Activated naive CD8-positive, alpha-beta T cell treated with anti-CD3 and anti-CD28 coated beads, Interleukin-2, amount 50 U/mL, for 24 hours (primary cell): Measurements from ENCODE around the gene CPEB3.
A peak's percentile ranks its signal among the peaks of the same experiment; 100 is the strongest.
"Not testable (repeated sequence)": the region's sequence is repeated elsewhere in the genome, so short reads cannot be mapped to it uniquely, and the experiment has no call there.

Experiments
- ATAC-seq: fragments of 150-1000 bp; cut with Tn5 transposase; one replicate; pipeline ENCODE4 v1.10.0; 2021
- DNase-seq: peaks from one replicate; pipeline ENCODE4 v3.0.0; 2021
- H3K27ac Mint-ChIP-seq: one replicate; pipeline ENCODE4 v1.8.0; 2021; ENCODE audit warnings: mild to moderate bottlenecking, mixed read lengths
- H3K27me3 Mint-ChIP-seq: one replicate; pipeline ENCODE4 v1.8.0; 2021; ENCODE audit warnings: mixed read lengths
- H3K36me3 Mint-ChIP-seq: one replicate; pipeline ENCODE4 v1.8.0; 2021; ENCODE audit warnings: low read depth, mixed read lengths
- H3K4me1 Mint-ChIP-seq: one replicate; pipeline ENCODE4 v1.8.0; 2021; ENCODE audit warnings: mixed read lengths
- H3K4me3 Mint-ChIP-seq: one replicate; pipeline ENCODE4 v1.8.0; 2021; ENCODE audit warnings: mild to moderate bottlenecking, moderate library complexity, mixed read lengths
- H3K9me3 Mint-ChIP-seq: one replicate; pipeline ENCODE4 v1.8.0; 2021; ENCODE audit warnings: mixed read lengths

Gene CPEB3

GRCh38 chr10:92054807-92055206, 236.1 kb downstream of the CPEB3 start:
- Mint-ChIP-seq H3K27me3 (no peaks in the 10 kb centered on the region), H3K27ac (no peak overlapping the region), H3K36me3 (peaks cover 2% of the 10 kb centered on the region), H3K9me3 (no peaks in the 10 kb centered on the region), H3K4me3 (no peak overlapping the region), H3K4me1 (no peaks in the 10 kb centered on the region)
- ATAC-seq (no peak), DNase-seq (no peak)

GRCh38 chr10:92052741-92053140, 238.1 kb downstream of the CPEB3 start:
- DNase-seq: no peak
- Mint-ChIP-seq H3K4me3 (no peak overlapping the region), H3K36me3 (peaks cover 2% of the 10 kb centered on the region), H3K4me1 (peaks cover 8% of the 10 kb centered on the region), H3K27me3 (no peaks in the 10 kb centered on the region), H3K9me3 (no peaks in the 10 kb centered on the region), H3K27ac (no peak overlapping the region)
- ATAC-seq: no peak

- Mint-ChIP-seq H3K9me3 (no peaks in the 10 kb centered on the region), H3K4me3 (no peak overlapping the region), H3K4me1 (peaks cover 11% of the 10 kb centered on the region), H3K36me3 (peaks cover 2% of the 10 kb centered on the region), H3K27me3 (no peaks in the 10 kb centered on the region), H3K27ac (no peak overlapping the region)
- DNase-seq (no peak), ATAC-seq (no peak)
These were observed 238.8 kb downstream of the CPEB3 start for GRCh38 chr10:92052088-92052487.

- Mint-ChIP-seq H3K4me1 (peaks cover 11% of the 10 kb centered on the region), H3K9me3 (no peaks in the 10 kb centered on the region), H3K27me3 (no peaks in the 10 kb centered on the region), H3K4me3 (no peak overlapping the region), H3K36me3 (no peaks in the 10 kb centered on the region), H3K27ac (no peak overlapping the region)
- DNase-seq: no peak
- ATAC-seq: no peak
These were observed 243.7 kb downstream of the CPEB3 start for GRCh38 chr10:92047215-92047614.

GRCh38 chr10:92045641-92046106, 245.2 kb downstream of the CPEB3 start:
- no peaks in the 10 kb centered on the region for H3K36me3 Mint-ChIP-seq

GRCh38 chr10:92042541-92042940, 248.3 kb downstream of the CPEB3 start:
- DNase-seq: no peak
- Mint-ChIP-seq H3K4me1 (peaks cover under 1% of the 10 kb centered on the region), H3K9me3 (no peaks in the 10 kb centered on the region), H3K27ac (no peak overlapping the region), H3K4me3 (no peak overlapping the region), H3K27me3 (no peaks in the 10 kb centered on the region), H3K36me3 (no peaks in the 10 kb centered on the region)
- no peak for ATAC-seq

More at GRCh38 chr10:92045641-92046106, 245.2 kb downstream of the CPEB3 start:
- Mint-ChIP-seq H3K4me1 (peaks cover 11% of the 10 kb centered on the region), H3K27ac (no peak overlapping the region), H3K4me3 (no peak overlapping the region), H3K27me3 (no peaks in the 10 kb centered on the region), H3K9me3 (no peaks in the 10 kb centered on the region)
- ATAC-seq (no peak), DNase-seq (no peak)

- no peak for ATAC-seq
- H3K9me3 Mint-ChIP-seq: no peaks in the 10 kb centered on the region
These were observed 251.9 kb downstream of the CPEB3 start for GRCh38 chr10:92038949-92039348.

GRCh38 chr10:92033070-92033469, 257.8 kb downstream of the CPEB3 start:
- H3K36me3 Mint-ChIP-seq: peaks cover 49% of the 10 kb centered on the region
- not testable (repeated sequence) for H3K4me1 Mint-ChIP-seq, H3K4me3 Mint-ChIP-seq, DNase-seq, H3K27me3 Mint-ChIP-seq, ATAC-seq, H3K27ac Mint-ChIP-seq, H3K9me3 Mint-ChIP-seq

More at GRCh38 chr10:92038949-92039348, 251.9 kb downstream of the CPEB3 start:
- Mint-ChIP-seq H3K4me1 (no peaks in the 10 kb centered on the region), H3K27me3 (no peaks in the 10 kb centered on the region), H3K27ac (no peak overlapping the region), H3K36me3 (peaks cover 8% of the 10 kb centered on the region), H3K4me3 (no peak overlapping the region)
- no peak for DNase-seq

- H3K36me3 Mint-ChIP-seq: peaks cover 64% of the 10 kb centered on the region
- DNase-seq: no peak
- no peak overlapping the region for H3K4me3 Mint-ChIP-seq
- ATAC-seq: no peak
- no peaks in the 10 kb centered on the region for H3K9me3 Mint-ChIP-seq
- H3K4me1 Mint-ChIP-seq: peaks cover 5% of the 10 kb centered on the region
- no peaks in the 10 kb centered on the region for H3K27me3 Mint-ChIP-seq
- no peak overlapping the region for H3K27ac Mint-ChIP-seq
These were observed 259.3 kb downstream of the CPEB3 start for GRCh38 chr10:92031580-92031979.

- no peaks in the 10 kb centered on the region for H3K27me3 Mint-ChIP-seq
- H3K36me3 Mint-ChIP-seq: peaks cover 74% of the 10 kb centered on the region
- DNase-seq (no peak), ATAC-seq (no peak)
- no peaks in the 10 kb centered on the region for H3K9me3 Mint-ChIP-seq
- H3K4me1 Mint-ChIP-seq: peaks cover 5% of the 10 kb centered on the region
- no peak overlapping the region for H3K4me3 Mint-ChIP-seq
- H3K27ac Mint-ChIP-seq: no peak overlapping the region
These were observed 263.7 kb downstream of the CPEB3 start for GRCh38 chr10:92027141-92027540.

- not testable (repeated sequence) for H3K4me3 Mint-ChIP-seq, H3K27me3 Mint-ChIP-seq, H3K9me3 Mint-ChIP-seq, DNase-seq, ATAC-seq, H3K27ac Mint-ChIP-seq, H3K4me1 Mint-ChIP-seq
- peaks cover 71% of the 10 kb centered on the region for H3K36me3 Mint-ChIP-seq
These were observed 265.5 kb downstream of the CPEB3 start for GRCh38 chr10:92025340-92025739.

GRCh38 chr10:92024700-92025099, 266.2 kb downstream of the CPEB3 start:
- no peak for DNase-seq
- peaks cover 73% of the 10 kb centered on the region for H3K36me3 Mint-ChIP-seq
- H3K4me3 Mint-ChIP-seq: no peak overlapping the region
- no peaks in the 10 kb centered on the region for H3K27me3 Mint-ChIP-seq
- ATAC-seq: no peak
- no peak overlapping the region for H3K27ac Mint-ChIP-seq
- H3K4me1 Mint-ChIP-seq: peaks cover 5% of the 10 kb centered on the region
- no peaks in the 10 kb centered on the region for H3K9me3 Mint-ChIP-seq

GRCh38 chr10:92014620-92015019, 276.3 kb downstream of the CPEB3 start:
- Mint-ChIP-seq H3K36me3 (peaks cover 67% of the 10 kb centered on the region), H3K4me3 (no peak overlapping the region), H3K9me3 (no peaks in the 10 kb centered on the region), H3K27ac (no peak overlapping the region), H3K4me1 (peaks cover 7% of the 10 kb centered on the region), H3K27me3 (no peaks in the 10 kb centered on the region)
- DNase-seq: no peak
- no peak for ATAC-seq

- Mint-ChIP-seq H3K9me3 (no peaks in the 10 kb centered on the region), H3K4me1 (peaks cover 7% of the 10 kb centered on the region), H3K36me3 (peaks cover 63% of the 10 kb centered on the region), H3K27ac (no peak overlapping the region), H3K27me3 (no peaks in the 10 kb centered on the region), H3K4me3 (no peak overlapping the region)
- ATAC-seq: peak; percentile 99
- DNase-seq: no peak
These were observed 279.2 kb downstream of the CPEB3 start for GRCh38 chr10:92011560-92012214.

- no peaks in the 10 kb centered on the region for H3K27me3 Mint-ChIP-seq
- no peaks in the 10 kb centered on the region for H3K9me3 Mint-ChIP-seq
- H3K36me3 Mint-ChIP-seq: peaks cover 63% of the 10 kb centered on the region
- H3K27ac Mint-ChIP-seq: no peak overlapping the region
- H3K4me1 Mint-ChIP-seq: peaks cover 7% of the 10 kb centered on the region
- DNase-seq (no peak), ATAC-seq (no peak)
- H3K4me3 Mint-ChIP-seq: no peak overlapping the region
These were observed 280.7 kb downstream of the CPEB3 start for GRCh38 chr10:92010047-92010735.
